Measurements from ENCODE around the gene DHODH.
A peak's percentile ranks its signal among the peaks of the same experiment; 100 is the strongest.
"Not testable (repeated sequence)": the region's sequence is repeated elsewhere in the genome, so short reads cannot be mapped to it uniquely, and the experiment has no call there.

DHODH gene

GRCh38 chr16:72054254-72054847, 45.8 kb downstream of the DHODH start, which contains the start of gene HP:
HP (plus strand) TSS chr16:72054505; CDS start chr16:72054653, 148 bp downstream.
- not testable (repeated sequence) for DNase-seq

GRCh38 chr16:72055911-72056310, 47.4 kb downstream of the DHODH start:
- DNase-seq, result no peak

- DNase-seq, result not testable (repeated sequence)
Measured at GRCh38 chr16:72057313-72057712, 48.8 kb downstream of the DHODH start.

GRCh38 chr16:72059060-72059459, 50.5 kb downstream of the DHODH start:
- DNase-seq, result not testable (repeated sequence)

- DNase-seq, result no peak
Measured at GRCh38 chr16:72060405-72060804, 51.9 kb downstream of the DHODH start.

GRCh38 chr16:72061564-72061963, 53.0 kb downstream of the DHODH start:
- no peak for DNase-seq

GRCh38 chr16:72064361-72064894, 55.9 kb downstream of the DHODH start:
- DNase-seq, result no peak

GRCh38 chr16:72066747-72067146, 58.2 kb downstream of the DHODH start:
- DNase-seq, result peak; percentile 30

- DNase-seq, result no peak
Measured at GRCh38 chr16:72068930-72069329, 60.4 kb downstream of the DHODH start.

- DNase-seq, result no peak
Measured at GRCh38 chr16:72072514-72073342, 64.2 kb downstream of the DHODH start.

GRCh38 chr16:72073560-72074230, 65.2 kb downstream of the DHODH start:
- no peak for DNase-seq

- DNase-seq, result not testable (repeated sequence)
Measured at GRCh38 chr16:72075067-72075466, 66.5 kb downstream of the DHODH start.

Data from CD4-positive, alpha-beta T cell treated with Interleukin-17A for 1 hour (primary cell).